GM12878 (cell line): Measurements from ENCODE around the gene EIF4B. TPM values are rescaled to one million over a fixed set of nuclear protein-coding genes. Genes with fewer than 3 reads are reported as not detected.

Source experiments
- ATAC-seq: fragments of 200-7000 bp; cut with Tn5 transposase; 3 replicates; pipeline ENCODE4 v1.9.1; 2020; ENCODE audit warnings: mild to moderate bottlenecking, moderate library complexity
- BruUV-seq: library from RNA; stranded (reverse); fragments of 400-500 nt; replicated peaks from 2 replicates; lab custom pipeline; 2021; lab: Mats Ljungman, UMichigan
- CTCF ChIA-PET: fragments of 300-600 bp; sonication (Branson Sonifier 250); formaldehyde crosslinking; extraction: SDS; loops from one replicate; lab custom pipeline; 2021; ENCODE audit warnings: inconsistent platforms; lab: Yijun Ruan, JAX
- POLR2A ChIA-PET: fragments of 350-600 bp; formaldehyde crosslinking; extraction: SDS; loops from one replicate; lab custom pipeline; 2021; ENCODE audit warnings: inconsistent platforms; lab: Charles Lee
- RAD21 ChIA-PET: fragments of 300-600 bp; sonication (Branson Sonifier 250); formaldehyde crosslinking; loops from one replicate; lab custom pipeline; 2023; ENCODE audit warnings: antibody characterized with exemption; ENCODE audit not compliant: unreplicated experiment; lab: Charles Lee
- SMC1A ChIA-PET: fragments of 300-600 bp; sonication (Branson Sonifier 250); formaldehyde crosslinking; loops from one replicate; lab custom pipeline; 2023; ENCODE audit not compliant: unreplicated experiment, uncharacterized antibody; lab: Charles Lee
- DNase-seq: peaks from one replicate; pipeline ENCODE4 v3.0.0-alpha.2; 2011; ENCODE audit warnings: low read depth, low spot score
- FAIRE-seq: peaks from 3 replicates; lab custom pipeline; 2011; peaks lifted over from hg19 to GRCh38; lab: Jason Lieb, UNC
- H2AFZ ChIP-seq: 2 replicates; pipeline ENCODE4 v1.6.0; 2011; ENCODE audit warnings: low read depth, low read length, control low read depth; ENCODE audit not compliant: control insufficient read depth
- H3K27ac ChIP-seq: 2 replicates; pipeline ENCODE4 v1.5.1; 2011; ENCODE audit warnings: control low read depth; ENCODE audit not compliant: control insufficient read depth, insufficient read depth
- H3K27me3 ChIP-seq, 2 experiments: replicated peaks in 1 of 2; 2 replicates each; pipeline versions ENCODE4 v1.6.0 to v1.6.1; 2011; ENCODE audit warnings: low read length in 1 of 2; ENCODE audit not compliant: control insufficient read depth in 2 of 2, insufficient read depth in 2 of 2
- H3K36me3 ChIP-seq, 2 experiments: 2 replicates each; pipeline ENCODE4 v1.5.1; 2011; ENCODE audit warnings: low read length in 1 of 2; ENCODE audit not compliant: control insufficient read depth in 2 of 2, insufficient read depth in 2 of 2
- H3K4me1 ChIP-seq: 2 replicates; pipeline ENCODE4 v1.6.1; 2011; ENCODE audit warnings: mild to moderate bottlenecking, low read length, moderate library complexity, mixed read lengths; ENCODE audit not compliant: control insufficient read depth, insufficient read depth
- H3K4me2 ChIP-seq: 2 replicates; pipeline ENCODE4 v1.6.0; 2011; ENCODE audit warnings: control low read depth; ENCODE audit not compliant: control insufficient read depth, insufficient read depth
- H3K4me3 ChIP-seq: fragments of 200-600 bp; sonication (generic); 2 replicates; pipeline ENCODE4 v1.5.1; 2016
- H3K79me2 ChIP-seq: 2 replicates; pipeline ENCODE4 v1.6.0; 2011; ENCODE audit warnings: low read length; ENCODE audit not compliant: control insufficient read depth, insufficient read depth
- H3K9ac ChIP-seq: 2 replicates; pipeline ENCODE4 v1.8.0; 2011; ENCODE audit warnings: low read length, control low read depth, mixed read lengths; ENCODE audit not compliant: control insufficient read depth, insufficient read depth
- H3K9me3 ChIP-seq: replicated peaks from 3 replicates; pipeline ENCODE4 v1.5.1; 2011; ENCODE audit warnings: mild to moderate bottlenecking, low read length; ENCODE audit not compliant: control insufficient read depth, insufficient read depth
- H4K20me1 ChIP-seq: 2 replicates; pipeline ENCODE4 v1.6.0; 2011; ENCODE audit not compliant: control insufficient read depth, insufficient read depth
- ATF2 ChIP-seq: IDR thresholded peaks from 2 replicates; pipeline ENCODE4 v1.6.1; 2012; ENCODE audit warnings: low read length, inconsistent platforms
- CEBPB ChIP-seq, 2 experiments: fragments of 150-350 bp in 1 of 2; IDR thresholded peaks; 2 replicates each; pipeline ENCODE4 v1.6.1; 2012 to 2014; ENCODE audit warnings: low read depth in 2 of 2, low read length in 2 of 2, borderline replicate concordance in 1 of 2, inconsistent platforms in 1 of 2
- MEF2B ChIP-seq: fragments of 450-650 bp; IDR thresholded peaks from 2 replicates; pipeline ENCODE4 v1.6.1; 2018; ENCODE audit warnings: mild to moderate bottlenecking, moderate library complexity; ENCODE audit not compliant: partially characterized antibody, poor library complexity, severe bottlenecking
- PAX8 ChIP-seq: fragments of 450-650 bp; IDR thresholded peaks from 2 replicates; pipeline ENCODE4 v1.6.1; 2017; ENCODE audit warnings: mild to moderate bottlenecking, moderate library complexity
- PML ChIP-seq: IDR thresholded peaks from 2 replicates; pipeline ENCODE4 v1.6.1; 2012; ENCODE audit warnings: low read length, inconsistent platforms
- SMAD5 ChIP-seq: IDR thresholded peaks from 2 replicates; pipeline ENCODE4 v1.6.1; 2016; ENCODE audit warnings: antibody characterized with exemption, low read depth
- SPI1 ChIP-seq: IDR thresholded peaks from 2 replicates; pipeline ENCODE4 v1.6.1; 2011; ENCODE audit warnings: low read depth, mild to moderate bottlenecking, low read length, moderate library complexity, borderline replicate concordance; ENCODE audit not compliant: insufficient read depth
- TAF1 ChIP-seq: IDR thresholded peaks from 2 replicates; pipeline ENCODE4 v1.6.1; 2011; ENCODE audit warnings: mild to moderate bottlenecking, low read depth, low read length, borderline replicate concordance
- WGBS: methylation state at CpG from one replicate; pipeline ENCODE4 v1.1.6; 2016; ENCODE audit warnings: low lambda C conversion rate; ENCODE audit not compliant: insufficient replicate concordance, insufficient coverage; ENCODE audit errors: missing lambda C conversion rate; 5-methylcytosine and 5-hydroxymethylcytosine counted together
- in situ Hi-C: fragments of 300-500 bp; cut with MboI; formaldehyde crosslinking; loops from 9 replicates; pipeline ENCODE4 v1.14.3; 2018; ENCODE audit warnings: mixed read lengths
- intact Hi-C: fragments of 100-400 bp; cut with micrococcal nuclease; formaldehyde crosslinking; loops from one replicate; pipeline ENCODE4 v1.14.2; 2022; ENCODE audit not compliant: unreplicated experiment
- polyA plus RNA-seq, 11 experiments: library from polyadenylated mRNA; depleted of rRNA in 4 of 11; unstranded in 6 of 11; stranded (reverse) in 5 of 11; fragments of >200 nt; fragmentation: Nextera tagmentation in 4 of 11; fragmentation: Illumina TruSeq in 1 of 11; extraction: Ambion mirVana in 4 of 11; extraction: Trizol in 1 of 11; gene quantifications; 1 replicate in 1 of 11; 2 replicates in 10 of 11; pipeline versions ENCODE4 v1.2.1 to v1.2.3, GENCODE V29; 2011 to 2016; ENCODE audit warnings: inconsistent platforms in 2 of 11, missing spikeins in 2 of 11, low read depth in 1 of 11
- total RNA-seq, 4 experiments: library from RNA; depleted of rRNA in 3 of 4; stranded (reverse); fragments of >200 nt in 3 of 4; fragmentation: Illumina TruSeq in 1 of 4; extraction: Trizol in 1 of 4; gene quantifications; 2 replicates each; pipeline versions ENCODE4 v1.2.1 to v1.2.3, GENCODE V29; 2013 to 2021

EIF4B gene
- total and polyA plus RNA-seq, 10 of the 15 experiments (the other 5 are each of a cell fraction or from before 2014, with no cell fraction given), result 123 to 752 (median 431) TPM

GRCh38 chr12:53073881-53074280 lies 67.6 kb downstream of the EIF4B start:
- Histone ChIP-seq H3K4me2 (no peak overlapping the region), H3K27me3 (no peaks in the 10 kb centered on the region), H3K9ac (no peak overlapping the region), H3K79me2 (peaks cover 6% of the 10 kb centered on the region), H3K36me3 (peaks cover 2 to 10% of the 10 kb centered on the region in 2 experiments; a peak in 3 of 4 replicates), H4K20me1 (no peaks in the 10 kb centered on the region; the same call in 1 of the 2 replicates), H3K4me3 (no peak overlapping the region), H2AFZ (no peak overlapping the region), H3K27ac (no peak overlapping the region), H3K9me3 (no peaks in the 10 kb centered on the region), H3K4me1 (no peaks in the 10 kb centered on the region; the same call in none of the 2 replicates)
- ATAC-seq (no peak), DNase-seq (no peak), FAIRE-seq (no peak)
- intact Hi-C loops, result no loop called here
- no TSS peak for BruUV-seq
- ChIA-PET CTCF (interaction anchor here (1.0 to 12.1 kb wide), 3 partner anchors 8 to 27 kb away, joined by 3 to 355 read pairs (median 5); partner anchors contain the start of genes IGFBP6 and SOAT2), RAD21 (no interaction called here), SMC1A (interaction anchor here (0.8 to 1.2 kb wide), 2 partner anchors 13 to 25 kb away, joined by 4 to 5 read pairs; no protein-coding TSS in a partner anchor), POLR2A (interaction anchor here (0.7 kb wide), 1 partner anchor 49 kb away, joined by 3 read pairs; no protein-coding TSS in a partner anchor)
- WGBS, result 98% methylated on average over 6 of the region's 6 CpGs
- no peak for TF ChIP-seq PML
- TF ChIP-seq SMAD5, result no peak
- no peak for TF ChIP-seq CEBPB (IDR thresholded peaks at IDR 0.05; ENCODE audit: borderline replicate concordance in 1 of 2, low read depth in 2 of 2, low read length in 2 of 2)
- in situ Hi-C loops, result no loop called here

- ATAC-seq, result no peak
- TF ChIP-seq PAX8, result no peak
- no peak for TF ChIP-seq MEF2B
- TF ChIP-seq SPI1, result no peak
- TF ChIP-seq ATF2, result no peak
- no peak for TF ChIP-seq TAF1
- BruUV-seq, result no TSS peak
- SMC1A ChIA-PET, result interaction anchor here (0.8 to 1.2 kb wide), 2 partner anchors 12 to 24 kb away, joined by 4 to 5 read pairs; no protein-coding TSS in a partner anchor
- no peak overlapping the region for H3K27ac ChIP-seq
- no peak for DNase-seq
- no peak overlapping the region for H3K9ac ChIP-seq
- no peaks in the 10 kb centered on the region for H3K9me3 ChIP-seq
- H3K79me2 ChIP-seq, result peaks cover 6% of the 10 kb centered on the region
- no peak overlapping the region for H3K4me3 ChIP-seq
- CTCF ChIA-PET, result interaction anchor here (1.0 to 13.2 kb wide), 4 partner anchors 9 to 26 kb away, joined by 3 to 355 read pairs (median 91); partner anchors contain the start of genes IGFBP6 and SOAT2
- H3K4me2 ChIP-seq, result no peak overlapping the region
- RAD21 ChIA-PET, result no interaction called here
- no peaks in the 10 kb centered on the region for H3K27me3 ChIP-seq
- H4K20me1 ChIP-seq, result no peaks in the 10 kb centered on the region; the same call in 1 of the 2 replicates
- H3K36me3 ChIP-seq, result peaks cover 2 to 10% of the 10 kb centered on the region in 2 experiments; a peak in 3 of 4 replicates
- no peak for FAIRE-seq
- no peaks in the 10 kb centered on the region; the same call in none of the 2 replicates for H3K4me1 ChIP-seq
- in situ Hi-C loops (no loop called here), intact Hi-C loops (no loop called here)
- 90% methylated on average over 11 of the region's 11 CpGs for WGBS
- H2AFZ ChIP-seq, result no peak overlapping the region
- POLR2A ChIA-PET, result no interaction called here
Observed at GRCh38 chr12:53074283-53074998, 68.2 kb downstream of the EIF4B start.
